ENCODE results near the gene SDHAF2. TPM values are rescaled to one million over a fixed set of nuclear protein-coding genes. Genes with fewer than 3 reads are reported as not detected.

SDHAF2 gene
- total and polyA plus RNA-seq, 2 of the 13 experiments (the other 11 are each of a cell fraction or from before 2014, with no cell fraction given): 44.2 to 70.4 TPM

GRCh38 chr11:61488651-61489291 lies 58.8 kb downstream of the SDHAF2 start (continued):
- TF ChIP-seq FOXP4 (CRISPR knock-in tag; IDR thresholded peaks at IDR 0.05): peak; percentile 39; the same call in 1 of the 2 replicates
- peak; percentile 51; the same call in 1 of the 2 replicates for TF ChIP-seq YEATS2 (CRISPR knock-in tag; IDR thresholded peaks at IDR 0.05; ENCODE audit: borderline replicate concordance)
- no peak for TF ChIP-seq LCORL (IDR thresholded peaks at IDR 0.05)
- peak; percentile 69; the same call in 1 of the 2 replicates for TF ChIP-seq LCORL (CRISPR knock-in tag; IDR thresholded peaks at IDR 0.05)
- 0 out of 2 replicates have a peak, but pooled peaks have one; percentile 9 for TF ChIP-seq TFAP4 (IDR thresholded peaks at IDR 0.05; ENCODE audit: borderline replicate concordance, low read depth)
- TF ChIP-seq ZNF550 (CRISPR knock-in tag; IDR thresholded peaks at IDR 0.05; ENCODE audit: borderline replicate concordance): no peak
- peak; percentile 55; the same call in 1 of the 2 replicates for TF ChIP-seq ZNF501 (CRISPR knock-in tag; IDR thresholded peaks at IDR 0.05)
- no peak for TF ChIP-seq CREB3 (CRISPR knock-in tag; IDR thresholded peaks at IDR 0.05)
- TF ChIP-seq CBX1 (IDR thresholded peaks at IDR 0.05; ENCODE audit: low read depth): no peak
- no peak for TF ChIP-seq CHD4 (IDR thresholded peaks at IDR 0.05; ENCODE audit: borderline replicate concordance, low read length)
- TF ChIP-seq ZNF678 (CRISPR knock-in tag; IDR thresholded peaks at IDR 0.05): 0 out of 2 replicates have a peak, but pooled peaks have one; percentile 72
- TF ChIP-seq MIER3 (CRISPR knock-in tag; IDR thresholded peaks at IDR 0.05; ENCODE audit: borderline replicate concordance): no peak
- TF ChIP-seq PRDM10 (CRISPR knock-in tag; IDR thresholded peaks at IDR 0.05; ENCODE audit: low read depth): no peak
- TF ChIP-seq ZNF383 (CRISPR knock-in tag; IDR thresholded peaks at IDR 0.05; ENCODE audit: borderline replicate concordance): no peak
- peak; percentile 66; the same call in 1 of the 2 replicates for TF ChIP-seq BRD4 (CRISPR knock-in tag; IDR thresholded peaks at IDR 0.05)
- no peak for TF ChIP-seq SUZ12 (IDR thresholded peaks at IDR 0.05; ENCODE audit: low read depth, low read length)
- no peak for TF ChIP-seq ZNF75D (CRISPR knock-in tag; IDR thresholded peaks at IDR 0.05; ENCODE audit: borderline replicate concordance)
- TF ChIP-seq XBP1 (CRISPR knock-in tag; IDR thresholded peaks at IDR 0.05): no peak
- 0 out of 2 replicates have a peak, but pooled peaks have one; percentile 32 for TF ChIP-seq ZNF432 (CRISPR knock-in tag; IDR thresholded peaks at IDR 0.05; ENCODE audit: borderline replicate concordance)
- no peak for TF ChIP-seq ZNF101 (CRISPR knock-in tag; IDR thresholded peaks at IDR 0.05; ENCODE audit: borderline replicate concordance, low read depth)
- TF ChIP-seq ZSCAN25 (CRISPR knock-in tag; IDR thresholded peaks at IDR 0.05): no peak; the same call in 1 of the 2 replicates
- TF ChIP-seq MLLT10 (CRISPR knock-in tag; IDR thresholded peaks at IDR 0.05): no peak
- TF ChIP-seq JARID2 (CRISPR knock-in tag; IDR thresholded peaks at IDR 0.05; ENCODE audit: insufficient replicate concordance): no peak
- TF ChIP-seq ETV5 (CRISPR knock-in tag; IDR thresholded peaks at IDR 0.05; ENCODE audit: borderline replicate concordance): peak; percentile 78
